Cardiac fibroblast (primary cell): ENCODE data around the gene DDB1.

Source experiments
- DNase-seq, 2 donors: peaks; one replicate each; pipeline versions ENCODE4 v3.0.0 to v3.0.0-alpha.2; 2010; ENCODE audit warnings: low read depth in 2 of 2
- H3K4me3 ChIP-seq, 2 donors: replicated peaks in 1 of 2; 1 replicate in 1 of 2; 2 replicates in 1 of 2; pipeline ENCODE4 v1.5.1; 2011; ENCODE audit warnings: low read depth in 2 of 2, low read length in 2 of 2, mild to moderate bottlenecking in 2 of 2, moderate library complexity in 1 of 2
- TF ChIP-seq, protein P1 (sequence below): IDR thresholded peaks from one replicate; pipeline ENCODE4 v1.5.1; 2011; ENCODE audit warnings: low read depth, mild to moderate bottlenecking, low read length, inconsistent platforms

The DDB1 gene

DNA sequence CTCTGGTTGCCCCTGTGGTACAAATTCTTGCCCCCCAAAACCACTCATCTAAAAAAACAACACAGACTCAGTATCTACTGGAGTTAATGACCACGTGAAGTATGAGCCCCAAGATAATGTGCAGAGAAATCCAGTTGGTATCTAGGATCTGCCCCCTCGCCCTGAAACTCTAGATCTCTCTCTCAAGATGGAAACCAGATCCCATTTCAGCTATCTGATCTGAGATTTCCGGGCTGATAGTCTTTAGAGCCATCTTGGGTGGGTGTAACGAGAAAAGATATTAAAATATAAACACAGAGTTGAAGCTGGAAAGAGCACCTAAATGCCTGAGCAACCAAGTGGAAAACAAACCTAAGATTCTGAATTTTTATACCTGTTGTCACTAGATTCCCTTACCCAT lies 23.8 kb downstream of the DDB1 start:
- TF ChIP-seq, protein P1, sequence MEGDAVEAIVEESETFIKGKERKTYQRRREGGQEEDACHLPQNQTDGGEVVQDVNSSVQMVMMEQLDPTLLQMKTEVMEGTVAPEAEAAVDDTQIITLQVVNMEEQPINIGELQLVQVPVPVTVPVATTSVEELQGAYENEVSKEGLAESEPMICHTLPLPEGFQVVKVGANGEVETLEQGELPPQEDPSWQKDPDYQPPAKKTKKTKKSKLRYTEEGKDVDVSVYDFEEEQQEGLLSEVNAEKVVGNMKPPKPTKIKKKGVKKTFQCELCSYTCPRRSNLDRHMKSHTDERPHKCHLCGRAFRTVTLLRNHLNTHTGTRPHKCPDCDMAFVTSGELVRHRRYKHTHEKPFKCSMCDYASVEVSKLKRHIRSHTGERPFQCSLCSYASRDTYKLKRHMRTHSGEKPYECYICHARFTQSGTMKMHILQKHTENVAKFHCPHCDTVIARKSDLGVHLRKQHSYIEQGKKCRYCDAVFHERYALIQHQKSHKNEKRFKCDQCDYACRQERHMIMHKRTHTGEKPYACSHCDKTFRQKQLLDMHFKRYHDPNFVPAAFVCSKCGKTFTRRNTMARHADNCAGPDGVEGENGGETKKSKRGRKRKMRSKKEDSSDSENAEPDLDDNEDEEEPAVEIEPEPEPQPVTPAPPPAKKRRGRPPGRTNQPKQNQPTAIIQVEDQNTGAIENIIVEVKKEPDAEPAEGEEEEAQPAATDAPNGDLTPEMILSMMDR: no peak
- no peak overlapping the region for H3K4me3 ChIP-seq

DNA sequence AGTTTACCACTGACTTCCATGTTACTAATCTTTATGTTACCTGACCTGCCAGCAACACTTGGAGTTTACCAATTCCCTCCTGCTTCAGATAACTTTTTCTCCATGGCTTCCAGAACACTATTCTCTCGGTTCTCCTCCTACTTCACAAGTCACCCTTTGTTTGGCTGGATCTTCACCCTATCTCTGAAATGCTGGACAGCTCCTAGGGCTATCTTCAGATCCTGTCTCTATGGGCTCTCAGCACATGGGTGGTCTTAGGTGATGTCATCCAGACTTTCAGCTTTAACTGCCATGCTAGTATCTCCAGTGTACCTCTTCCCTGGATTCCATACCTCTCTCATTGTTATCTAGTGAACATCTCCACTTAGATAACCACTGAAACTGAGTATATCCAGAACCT lies 25.6 kb downstream of the DDB1 start:
- H3K4me3 ChIP-seq: no peak overlapping the region
- TF ChIP-seq, protein P1: no peak
- no peak for DNase-seq

More for the DNA sequence above, 23.8 kb downstream of the DDB1 start:
- DNase-seq: no peak

DNA sequence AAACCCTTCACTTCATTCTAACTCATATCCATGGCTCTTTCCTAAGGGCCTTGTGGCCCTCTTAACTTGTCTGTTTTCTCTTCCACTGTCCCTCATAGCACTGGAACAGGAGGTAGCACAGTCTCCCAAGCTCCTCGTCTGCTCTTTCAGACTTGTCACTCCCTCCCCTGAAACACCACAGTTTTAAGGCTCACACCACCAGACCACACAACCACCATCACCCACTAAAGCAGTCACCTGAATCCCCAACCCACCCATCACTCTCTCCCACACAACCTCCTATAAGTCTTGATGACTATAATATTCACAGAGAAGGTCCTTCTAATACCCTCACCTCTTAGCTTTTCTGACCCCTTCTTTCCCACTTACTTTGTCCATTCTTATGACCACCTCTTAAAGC lies 26.7 kb downstream of the DDB1 start:
- TF ChIP-seq, protein P1: no peak
- no peak overlapping the region for H3K4me3 ChIP-seq
- DNase-seq: no peak

DNA sequence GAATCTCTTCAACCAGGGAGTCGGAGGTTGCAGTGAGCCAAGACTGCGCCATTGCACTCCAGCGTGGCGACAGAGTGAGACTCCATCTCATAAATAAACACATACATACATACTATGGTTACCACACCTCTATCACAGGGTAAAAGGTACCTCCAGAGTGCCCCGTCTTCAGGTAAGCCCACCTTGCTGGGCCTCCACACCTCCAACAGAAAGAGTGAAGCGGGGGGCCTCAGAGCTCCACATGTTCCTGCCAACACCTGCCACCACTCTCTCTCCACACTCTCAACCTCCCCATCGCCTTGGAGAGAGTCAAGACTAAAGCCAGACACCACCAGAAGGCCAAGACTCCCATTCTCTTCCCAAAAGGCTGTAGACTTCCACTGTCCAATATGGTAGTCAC lies 27.5 kb downstream of the DDB1 start:
- DNase-seq: no peak
- H3K4me3 ChIP-seq: no peak overlapping the region
- TF ChIP-seq, protein P1: no peak

DNA sequence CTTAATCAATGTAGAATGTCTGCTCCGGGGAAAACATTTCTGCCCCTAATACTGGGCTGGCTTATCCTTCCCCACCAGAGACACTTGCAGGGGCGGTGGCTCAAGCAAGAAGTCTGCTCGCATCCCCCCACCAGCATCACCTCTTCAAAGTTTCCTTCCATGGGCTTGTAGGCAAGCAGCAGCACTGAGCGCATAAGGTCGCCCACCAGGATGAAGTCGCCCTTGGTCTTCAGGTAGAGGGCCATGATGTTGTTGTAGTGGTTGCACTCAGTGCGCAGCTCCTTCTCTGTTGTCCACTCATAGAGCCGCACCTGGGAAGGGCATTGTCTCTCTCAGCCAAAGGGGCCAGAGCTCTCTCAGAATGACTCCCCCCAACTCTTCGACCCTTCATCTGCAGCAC lies 29.2 kb downstream of the DDB1 start:
- TF ChIP-seq, protein P1: no peak
- no peak overlapping the region for H3K4me3 ChIP-seq
- no peak for DNase-seq

DNA sequence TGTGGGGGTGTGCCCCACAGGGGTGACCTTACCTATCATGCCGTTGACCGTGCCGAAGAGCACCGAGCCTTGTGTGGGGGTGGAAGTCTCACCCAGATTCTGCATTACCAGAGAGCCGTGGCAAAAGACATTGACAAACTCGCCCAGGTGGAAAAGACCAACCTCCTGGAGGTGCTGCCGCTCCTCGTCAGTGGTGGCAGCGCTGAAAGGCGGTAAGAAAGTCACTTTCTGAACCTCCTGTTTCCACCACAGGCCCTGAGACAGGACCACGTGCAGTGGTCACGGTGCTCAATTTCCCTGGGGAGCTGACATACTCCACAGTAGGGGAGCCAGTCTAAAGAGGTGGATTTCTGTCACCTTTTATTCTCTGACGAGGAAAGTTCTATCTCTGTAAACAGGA lies 30.4 kb downstream of the DDB1 start:
- TF ChIP-seq, protein P1: no peak
- H3K4me3 ChIP-seq: no peak overlapping the region
- DNase-seq: no peak

DNA sequence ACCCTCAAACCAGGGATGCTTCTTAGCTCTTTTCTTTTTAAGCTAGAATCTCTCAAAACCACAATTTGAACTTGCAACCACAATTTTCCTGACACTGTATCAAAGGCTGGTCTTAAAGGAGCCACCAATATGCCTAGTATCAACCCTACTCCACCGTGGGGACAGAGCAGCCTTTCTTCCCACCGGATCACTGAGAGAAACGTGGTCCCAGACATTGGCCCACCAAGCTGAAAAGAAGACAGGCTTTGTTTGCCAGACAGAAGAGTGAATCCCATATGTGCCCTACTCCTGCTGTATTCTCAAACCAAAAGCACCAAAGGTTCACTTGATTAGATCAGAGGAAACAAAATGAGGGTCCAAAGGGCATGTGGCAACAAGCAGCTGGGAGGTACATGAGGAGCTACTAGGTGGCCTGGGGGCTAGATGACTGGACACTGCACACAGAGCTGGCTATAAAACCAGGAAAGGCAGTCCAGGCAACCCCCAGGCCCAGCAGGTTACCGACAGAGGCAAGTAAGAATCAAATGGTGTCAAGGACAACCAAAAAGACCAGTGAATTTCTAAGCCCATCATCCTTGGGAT lies 34.2 kb downstream of the DDB1 start:
- TF ChIP-seq, protein P1: no peak
- DNase-seq: no peak
- no peak overlapping the region for H3K4me3 ChIP-seq
